ENCODE results near the gene DUT.
"Not testable (repeated sequence)": the region's sequence is repeated elsewhere in the genome, so short reads cannot be mapped to it uniquely, and the experiment has no call there.

The DUT gene

GRCh38 chr15:48330855-48331795 is at the start of gene DUT:
TSS of gene DUT (plus strand) at chr15:48331429. CDS start at chr15:48331516, 87 bp downstream.
- DNase-seq (ENCODE audit: low read depth) = no peak

GRCh38 chr15:48281674-48282073 is 49.6 kb upstream of the DUT start:
- DNase-seq (ENCODE audit: low read depth) = no peak

GRCh38 chr15:48282216-48282615 is 49.0 kb upstream of the DUT start:
- DNase-seq (ENCODE audit: low read depth) = no peak

- DNase-seq (ENCODE audit: low read depth) = no peak
These were observed 47.7 kb upstream of the DUT start for GRCh38 chr15:48283396-48284145.

- peak; percentile 78 for DNase-seq (ENCODE audit: low read depth)
These were observed 45.7 kb upstream of the DUT start for GRCh38 chr15:48285329-48286214.

- DNase-seq (ENCODE audit: low read depth) = no peak
These were observed 41.6 kb upstream of the DUT start for GRCh38 chr15:48289628-48290027.

- no peak for DNase-seq (ENCODE audit: low read depth)
These were observed 38.8 kb upstream of the DUT start for GRCh38 chr15:48292458-48292857.

- DNase-seq (ENCODE audit: low read depth) = no peak
These were observed 33.6 kb upstream of the DUT start for GRCh38 chr15:48297668-48298067.

GRCh38 chr15:48298914-48299313 is 32.3 kb upstream of the DUT start:
- no peak for DNase-seq (ENCODE audit: low read depth)

- DNase-seq (ENCODE audit: low read depth) = no peak
These were observed 31.2 kb upstream of the DUT start for GRCh38 chr15:48300038-48300437.

- no peak for DNase-seq (ENCODE audit: low read depth)
These were observed 26.8 kb upstream of the DUT start for GRCh38 chr15:48304398-48304797.

- DNase-seq (ENCODE audit: low read depth) = no peak
These were observed 24.6 kb upstream of the DUT start for GRCh38 chr15:48306639-48307038.

GRCh38 chr15:48307586-48307985 is 23.6 kb upstream of the DUT start:
- DNase-seq (ENCODE audit: low read depth) = no peak

GRCh38 chr15:48309740-48310139 is 21.5 kb upstream of the DUT start:
- DNase-seq (ENCODE audit: low read depth) = no peak

- DNase-seq (ENCODE audit: low read depth) = no peak
These were observed 18.0 kb upstream of the DUT start for GRCh38 chr15:48313216-48313615.

GRCh38 chr15:48315041-48315440 is 16.2 kb upstream of the DUT start:
- DNase-seq (ENCODE audit: low read depth) = no peak

- no peak for DNase-seq (ENCODE audit: low read depth)
These were observed 14.0 kb upstream of the DUT start for GRCh38 chr15:48317221-48317620.

GRCh38 chr15:48318131-48318530 is 13.1 kb upstream of the DUT start:
- no peak for DNase-seq (ENCODE audit: low read depth)

GRCh38 chr15:48323294-48323693 is 7.9 kb upstream of the DUT start:
- DNase-seq (ENCODE audit: low read depth) = no peak

- DNase-seq (ENCODE audit: low read depth) = no peak
These were observed 6.3 kb upstream of the DUT start for GRCh38 chr15:48324949-48325348.

GRCh38 chr15:48325400-48325799 is 5.8 kb upstream of the DUT start:
- DNase-seq (ENCODE audit: low read depth) = no peak

- not testable (repeated sequence) for DNase-seq (ENCODE audit: low read depth)
These were observed 5.0 kb upstream of the DUT start for GRCh38 chr15:48326180-48326579.

Data from non-pigmented ciliary epithelial cell (primary cell).